HUES64 (cell line): ENCODE results near the gene AP3M1.
"Not testable (repeated sequence)": the region's sequence is repeated elsewhere in the genome, so short reads cannot be mapped to it uniquely, and the experiment has no call there.

Experiments used
- H3K27ac ChIP-seq: 2 replicates; pipeline ENCODE4 v1.7.0; 2013; ENCODE audit warnings: low read depth, low read length, inconsistent platforms
- H3K27me3 ChIP-seq: 2 replicates; pipeline ENCODE4 v1.6.1; 2013; ENCODE audit warnings: mild to moderate bottlenecking, low read length; ENCODE audit not compliant: insufficient read depth
- H3K36me3 ChIP-seq: 2 replicates; pipeline ENCODE4 v1.6.1; 2013; ENCODE audit warnings: mild to moderate bottlenecking, low read length; ENCODE audit not compliant: insufficient read depth
- H3K4me1 ChIP-seq: 2 replicates; pipeline ENCODE4 v1.6.1; 2013; ENCODE audit warnings: mild to moderate bottlenecking, low read length, moderate library complexity; ENCODE audit not compliant: insufficient read depth
- H3K4me3 ChIP-seq: 2 replicates; pipeline ENCODE4 v1.5.1; 2013; ENCODE audit warnings: mild to moderate bottlenecking, low read length, moderate library complexity
- H3K9ac ChIP-seq: 2 replicates; pipeline ENCODE4 v1.6.1; 2013; ENCODE audit warnings: mild to moderate bottlenecking, low read depth, low read length
- H3K9me3 ChIP-seq: 2 replicates; pipeline ENCODE4 v1.6.1; 2013; ENCODE audit warnings: low read depth, low read length; ENCODE audit not compliant: insufficient read depth
- WGBS: fragments of 150-250, 120-280 bp; methylation state at CpG from one replicate; pipeline ENCODE4 v1.1.7; 2013; ENCODE audit warnings: missing lambda C conversion rate; 5-methylcytosine and 5-hydroxymethylcytosine counted together

The AP3M1 gene

GRCh38 chr10:74160013-74160412 is 9.4 kb upstream of the AP3M1 start:
- no peak overlapping the region for H3K27ac ChIP-seq
- no peaks in the 10 kb centered on the region for H3K9me3 ChIP-seq
- no peak overlapping the region for H3K4me3 ChIP-seq
- H3K4me1 ChIP-seq: no peaks in the 10 kb centered on the region
- no peaks in the 10 kb centered on the region for H3K27me3 ChIP-seq
- H3K36me3 ChIP-seq: no peaks in the 10 kb centered on the region
- 96% methylated on average over 3 of the region's 3 CpGs for WGBS
- H3K9ac ChIP-seq: no peak overlapping the region

GRCh38 chr10:74156919-74157289 is 6.3 kb upstream of the AP3M1 start:
- 92% methylated on average over 1 of the region's 2 CpGs for WGBS
- H3K9ac ChIP-seq: no peak overlapping the region
- H3K27ac ChIP-seq: no peak overlapping the region
- H3K4me1 ChIP-seq: peaks cover 13% of the 10 kb centered on the region; the same call in 1 of the 2 replicates
- H3K27me3 ChIP-seq: no peaks in the 10 kb centered on the region
- H3K36me3 ChIP-seq: no peaks in the 10 kb centered on the region
- H3K4me3 ChIP-seq: no peak overlapping the region
- H3K9me3 ChIP-seq: no peaks in the 10 kb centered on the region

- peaks cover 19% of the 10 kb centered on the region for H3K4me1 ChIP-seq
- no peaks in the 10 kb centered on the region for H3K9me3 ChIP-seq
- no peak overlapping the region for H3K27ac ChIP-seq
- H3K36me3 ChIP-seq: no peaks in the 10 kb centered on the region
- WGBS: 88% methylated on average over 3 of the region's 4 CpGs
- no peak overlapping the region for H3K9ac ChIP-seq
- H3K4me3 ChIP-seq: 0 out of 2 replicates have a peak overlapping the region, but pooled peaks have one; percentile 85
- H3K27me3 ChIP-seq: no peaks in the 10 kb centered on the region
Observed at GRCh38 chr10:74153676-74154075, 3.0 kb upstream of the AP3M1 start.

GRCh38 chr10:74153123-74153522 is 2.5 kb upstream of the AP3M1 start:
- H3K9ac ChIP-seq: peak overlapping the region; percentile 83; the same call in 1 of the 2 replicates
- WGBS: 68% methylated on average over 3 of the region's 4 CpGs

GRCh38 chr10:74151879-74152722 is 1.5 kb upstream of the AP3M1 start:
- peak overlapping the region; percentile 83 for H3K9ac ChIP-seq
- WGBS: 19% methylated on average over 5 of the region's 5 CpGs
- H3K4me1 ChIP-seq: peaks cover 19% of the 10 kb centered on the region
- H3K9me3 ChIP-seq: no peaks in the 10 kb centered on the region
- no peaks in the 10 kb centered on the region for H3K36me3 ChIP-seq
- no peaks in the 10 kb centered on the region for H3K27me3 ChIP-seq
- H3K27ac ChIP-seq: peak overlapping the region; percentile 85
- H3K4me3 ChIP-seq: peak overlapping the region; percentile 85

More at GRCh38 chr10:74153123-74153522, 2.5 kb upstream of the AP3M1 start:
- Histone ChIP-seq H3K27ac (no peak overlapping the region), H3K9me3 (no peaks in the 10 kb centered on the region), H3K4me3 (peak overlapping the region; percentile 85), H3K4me1 (peaks cover 19% of the 10 kb centered on the region), H3K36me3 (no peaks in the 10 kb centered on the region), H3K27me3 (no peaks in the 10 kb centered on the region)

GRCh38 chr10:74150990-74151878 is 606 bp upstream of the AP3M1 start, which contains the start of gene ADK:
ADK (plus strand) TSS chr10:74151221; CDS start chr10:74151279, 58 bp downstream.
- Histone ChIP-seq H3K27me3 (no peaks in the 10 kb centered on the region), H3K9ac (peak within 1 kb of the TSS; percentile 91), H3K36me3 (peaks cover 2% of the 10 kb centered on the region; the same call in 1 of the 2 replicates), H3K9me3 (no peaks in the 10 kb centered on the region), H3K4me3 (peak within 1 kb of the TSS; percentile 85), H3K27ac (peak within 1 kb of the TSS; percentile 90), H3K4me1 (peaks cover 19% of the 10 kb centered on the region)
- WGBS: under 1% methylated on average over 57 of the region's 57 CpGs

GRCh38 chr10:74146980-74147379 is 3.6 kb downstream of the AP3M1 start:
- not testable (repeated sequence) for H3K9me3 ChIP-seq, H3K9ac ChIP-seq, H3K27ac ChIP-seq, H3K4me3 ChIP-seq, H3K4me1 ChIP-seq, H3K27me3 ChIP-seq
- 98% methylated on average over 5 of the region's 10 CpGs for WGBS
- peaks cover 12% of the 10 kb centered on the region; the same call in 1 of the 2 replicates for H3K36me3 ChIP-seq

- H3K9ac ChIP-seq: no peak overlapping the region
- no peak overlapping the region for H3K4me3 ChIP-seq
- WGBS: 100% methylated on average over 1 of the region's 2 CpGs
- H3K36me3 ChIP-seq: peaks cover 14% of the 10 kb centered on the region; the same call in 1 of the 2 replicates
- H3K9me3 ChIP-seq: no peaks in the 10 kb centered on the region
- no peak overlapping the region for H3K27ac ChIP-seq
- no peaks in the 10 kb centered on the region for H3K27me3 ChIP-seq
- peaks cover 6% of the 10 kb centered on the region for H3K4me1 ChIP-seq
Observed at GRCh38 chr10:74145133-74145532, 5.5 kb downstream of the AP3M1 start.

GRCh38 chr10:74140553-74140952 is 10.1 kb downstream of the AP3M1 start:
- H3K27me3 ChIP-seq: no peaks in the 10 kb centered on the region
- WGBS: 100% methylated on average over 2 of the region's 2 CpGs
- no peak overlapping the region for H3K9ac ChIP-seq
- no peaks in the 10 kb centered on the region for H3K4me1 ChIP-seq
- H3K36me3 ChIP-seq: peaks cover 36% of the 10 kb centered on the region
- no peak overlapping the region for H3K27ac ChIP-seq
- H3K4me3 ChIP-seq: no peak overlapping the region
- H3K9me3 ChIP-seq: no peaks in the 10 kb centered on the region

- 96% methylated on average over 18 of the region's 18 CpGs for WGBS
- H3K9ac ChIP-seq: no peak overlapping the region
- no peaks in the 10 kb centered on the region for H3K4me1 ChIP-seq
- H3K36me3 ChIP-seq: peaks cover 40% of the 10 kb centered on the region
- no peak overlapping the region for H3K27ac ChIP-seq
- no peaks in the 10 kb centered on the region for H3K9me3 ChIP-seq
- H3K27me3 ChIP-seq: no peaks in the 10 kb centered on the region
- no peak overlapping the region for H3K4me3 ChIP-seq
Observed at GRCh38 chr10:74139981-74140380, 10.6 kb downstream of the AP3M1 start.

- not testable (repeated sequence) for H3K9ac ChIP-seq, H3K4me1 ChIP-seq, H3K27me3 ChIP-seq, H3K27ac ChIP-seq, H3K4me3 ChIP-seq, H3K9me3 ChIP-seq
- peaks cover 54% of the 10 kb centered on the region for H3K36me3 ChIP-seq
- 97% methylated on average over 5 of the region's 5 CpGs for WGBS
Observed at GRCh38 chr10:74138596-74138995, 12.0 kb downstream of the AP3M1 start.
